Gastroesophageal sphincter (tissue), 4 donors: ENCODE measurements around the gene KMT2C. TPM values are rescaled to one million over a fixed set of nuclear protein-coding genes. Genes with fewer than 3 reads are reported as not detected.

ENCODE experiments used
- ATAC-seq: fragments of 150-250 bp; one replicate; pipeline ENCODE4 v1.9.1; 2016; ENCODE audit warnings: mild to moderate bottlenecking, moderate library complexity
- H3K27ac ChIP-seq, 4 donors: fragments of 200-600 bp; sonication (generic) in 3 of 4; 1 replicate in 3 of 4; 2 replicates in 1 of 4; pipeline ENCODE4 v1.5.1; 2016 to 2019
- H3K27me3 ChIP-seq: fragments of 200-600 bp; sonication (generic); one replicate; pipeline ENCODE4 v1.5.1; 2019
- H3K36me3 ChIP-seq, 2 donors: fragments of 200-600 bp; sonication (generic); one replicate each; pipeline ENCODE4 v1.5.1; 2019; ENCODE audit warnings: control low read depth in 1 of 2
- H3K4me1 ChIP-seq, 3 donors: fragments of 200-600 bp; sonication (generic); 1 replicate in 2 of 3; 2 replicates in 1 of 3; pipeline ENCODE4 v1.5.1; 2016 to 2019; ENCODE audit warnings: control low read depth in 2 of 3
- H3K4me3 ChIP-seq, 2 donors: fragments of 200-600 bp; sonication (generic); one replicate each; pipeline ENCODE4 v1.5.1; 2019; ENCODE audit warnings: mild to moderate bottlenecking in 1 of 2, moderate library complexity in 1 of 2
- H3K9me3 ChIP-seq, 3 donors: fragments of 200-600 bp; sonication (generic); one replicate each; pipeline ENCODE4 v1.5.1; 2017 to 2019; ENCODE audit warnings: control low read depth in 2 of 3
- CTCF ChIP-seq, 4 experiments: fragments of 200-600 bp in 2 of 4; fragments of 450-650 bp in 2 of 4; sonication (generic) in 1 of 4; IDR thresholded peaks; one replicate each; pipeline ENCODE4 v1.5.1; 2017 to 2019; ENCODE audit warnings: antibody characterized with exemption in 4 of 4, mild to moderate bottlenecking in 2 of 4, moderate library complexity in 2 of 4
- EP300 ChIP-seq: sonication (generic); formaldehyde crosslinking; IDR thresholded peaks from one replicate; pipeline ENCODE4 v1.6.1; 2017; ENCODE audit warnings: antibody characterized with exemption, mild to moderate bottlenecking
- POLR2A ChIP-seq, 2 donors: fragments of 450-650 bp; IDR thresholded peaks; one replicate each; pipeline ENCODE4 v1.6.1; 2017; ENCODE audit warnings: antibody characterized with exemption in 2 of 2, mild to moderate bottlenecking in 2 of 2, moderate library complexity in 1 of 2
- POLR2AphosphoS5 ChIP-seq: sonication (generic); formaldehyde crosslinking; IDR thresholded peaks from one replicate; pipeline ENCODE4 v1.6.1; 2017; ENCODE audit warnings: antibody characterized with exemption
- WGBS, 2 donors: methylation state at CpG; one replicate each; pipeline ENCODE4 v1.1.5; 2018; ENCODE audit warnings: low coverage in 1 of 2; 5-methylcytosine and 5-hydroxymethylcytosine counted together
- total RNA-seq, 4 donors: library from RNA; depleted of rRNA; stranded (reverse); fragments of >200 nt; gene quantifications; one replicate each; pipeline ENCODE4 v1.1.0, GENCODE V29; 2016

KMT2C gene
- total RNA-seq, 4 donors from 2014 or later: 63.0 to 84.8 (median 75.5) TPM

- TF ChIP-seq CTCF (IDR thresholded peaks at IDR 0.05) (no peak), POLR2AphosphoS5 (no peak), POLR2A (IDR thresholded peaks at IDR 0.05) (no peak), EP300 (no peak)
- Histone ChIP-seq H3K27me3 (no peaks in the 10 kb centered on the region), H3K9me3 (no peaks in the 10 kb centered on the region), H3K36me3 (peaks cover 8 to 88% of the 10 kb centered on the region in 2 donors), H3K4me1 (no peaks in the 10 kb centered on the region), H3K4me3 (no peak overlapping the region), H3K27ac (no peak overlapping the region)
- ATAC-seq: no peak
- WGBS, 2 donors: 90 to 95% methylated on average over 5 of the region's 5 CpGs
Observed at GRCh38 chr7:152173372-152174070, 262.3 kb downstream of the KMT2C start.

GRCh38 chr7:152162287-152162686 lies 273.5 kb downstream of the KMT2C start:
- 75 to 76% methylated on average over 2 to 3 of the region's 6 CpGs for WGBS, 2 donors
- ATAC-seq: no peak
- peaks cover 6 to 97% of the 10 kb centered on the region in 2 donors for H3K36me3 ChIP-seq
- no peak overlapping the region for H3K4me3 ChIP-seq
- no peak overlapping the region for H3K27ac ChIP-seq
- TF ChIP-seq CTCF (IDR thresholded peaks at IDR 0.05): no peak
- no peak for TF ChIP-seq POLR2AphosphoS5
- TF ChIP-seq EP300: no peak
- TF ChIP-seq POLR2A (IDR thresholded peaks at IDR 0.05): no peak
- no peaks in the 10 kb centered on the region for H3K4me1 ChIP-seq
- no peaks in the 10 kb centered on the region for H3K9me3 ChIP-seq
- H3K27me3 ChIP-seq: no peaks in the 10 kb centered on the region

GRCh38 chr7:152161171-152161570 lies 274.6 kb downstream of the KMT2C start:
- no peak for ATAC-seq
- Histone ChIP-seq H3K4me1 (no peaks in the 10 kb centered on the region), H3K27ac (no peak overlapping the region), H3K9me3 (no peaks in the 10 kb centered on the region), H3K4me3 (no peak overlapping the region), H3K36me3 (peaks cover 6 to 97% of the 10 kb centered on the region in 2 donors), H3K27me3 (no peaks in the 10 kb centered on the region)
- no peak for TF ChIP-seq CTCF (IDR thresholded peaks at IDR 0.05)
- TF ChIP-seq EP300: no peak
- no peak for TF ChIP-seq POLR2AphosphoS5
- no peak for TF ChIP-seq POLR2A (IDR thresholded peaks at IDR 0.05)

GRCh38 chr7:152158801-152159587 lies 276.8 kb downstream of the KMT2C start:
- Histone ChIP-seq H3K27me3 (no peaks in the 10 kb centered on the region), H3K9me3 (no peaks in the 10 kb centered on the region), H3K4me3 (no peak overlapping the region), H3K27ac (no peak overlapping the region), H3K36me3 (peaks cover 12 to 98% of the 10 kb centered on the region in 2 donors), H3K4me1 (no peaks in the 10 kb centered on the region)
- WGBS, 2 donors: 88% methylated on average over 8 to 11 of the region's 11 CpGs
- ATAC-seq: no peak
- no peak for TF ChIP-seq POLR2AphosphoS5
- no peak for TF ChIP-seq CTCF (IDR thresholded peaks at IDR 0.05)
- no peak for TF ChIP-seq POLR2A (IDR thresholded peaks at IDR 0.05)
- TF ChIP-seq EP300: no peak
